A204.1 (cell line): Measurements from ENCODE around the gene FMO4.
"Not testable (repeated sequence)": the region's sequence is repeated elsewhere in the genome, so short reads cannot be mapped to it uniquely, and the experiment has no call there.

Source experiments
- FAIRE-seq: peaks from 2 replicates; lab custom pipeline; 2012; peaks lifted over from hg19 to GRCh38; lab: Jason Lieb, UNC

FMO4 gene

GRCh38 chr1:171313835-171314320 lies at the start of gene FMO4:
Gene FMO4 (plus strand): TSS chr1:171314183. CDS start chr1:171319826, 5,643 bp downstream.
- peak; percentile 99 for FAIRE-seq

GRCh38 chr1:171265686-171266085 lies 48.3 kb upstream of the FMO4 start:
- no peak for FAIRE-seq

GRCh38 chr1:171266930-171267329 lies 47.1 kb upstream of the FMO4 start:
- no peak for FAIRE-seq

- no peak for FAIRE-seq
Observed at GRCh38 chr1:171267391-171267790, 46.6 kb upstream of the FMO4 start.

GRCh38 chr1:171270806-171271205 lies 43.2 kb upstream of the FMO4 start:
- FAIRE-seq, result no peak

- no peak for FAIRE-seq
Observed at GRCh38 chr1:171277534-171277933, 36.4 kb upstream of the FMO4 start.

- FAIRE-seq, result no peak
Observed at GRCh38 chr1:171279234-171279633, 34.7 kb upstream of the FMO4 start.

GRCh38 chr1:171279678-171280077 lies 34.3 kb upstream of the FMO4 start:
- FAIRE-seq, result no peak

- FAIRE-seq, result no peak
Observed at GRCh38 chr1:171280599-171280998, 33.4 kb upstream of the FMO4 start.

GRCh38 chr1:171286032-171286705 lies 27.8 kb upstream of the FMO4 start:
- FAIRE-seq, result no peak

- FAIRE-seq, result no peak
Observed at GRCh38 chr1:171290621-171291020, 23.4 kb upstream of the FMO4 start.

- FAIRE-seq, result no peak
Observed at GRCh38 chr1:171292799-171293198, 21.2 kb upstream of the FMO4 start.

- FAIRE-seq, result not testable (repeated sequence)
Observed at GRCh38 chr1:171295383-171295782, 18.6 kb upstream of the FMO4 start.

GRCh38 chr1:171295821-171296220 lies 18.2 kb upstream of the FMO4 start:
- no peak for FAIRE-seq

- FAIRE-seq, result no peak
Observed at GRCh38 chr1:171296897-171297296, 17.1 kb upstream of the FMO4 start.

GRCh38 chr1:171298696-171299095 lies 15.3 kb upstream of the FMO4 start:
- no peak for FAIRE-seq

- FAIRE-seq, result no peak
Observed at GRCh38 chr1:171299342-171299741, 14.6 kb upstream of the FMO4 start.

- FAIRE-seq, result no peak
Observed at GRCh38 chr1:171300401-171300800, 13.6 kb upstream of the FMO4 start.

GRCh38 chr1:171310661-171311087 lies 3.3 kb upstream of the FMO4 start:
- no peak for FAIRE-seq

GRCh38 chr1:171311771-171312558 lies 2.0 kb upstream of the FMO4 start:
- FAIRE-seq, result no peak

- FAIRE-seq, result no peak
Observed at GRCh38 chr1:171313319-171313834, 606 bp upstream of the FMO4 start.

- FAIRE-seq, result no peak
Observed at GRCh38 chr1:171329251-171329650, 15.3 kb downstream of the FMO4 start.

- FAIRE-seq, result no peak
Observed at GRCh38 chr1:171334024-171334640, 20.1 kb downstream of the FMO4 start.
